ENCODE data around the gene KCNMB2.
"Not testable (repeated sequence)": the region's sequence is repeated elsewhere in the genome, so short reads cannot be mapped to it uniquely, and the experiment has no call there.

KCNMB2 gene

GRCh38 chr3:178520451-178520850 lies 15.8 kb upstream of the KCNMB2 start:
- no peak for DNase-seq

- DNase-seq: no peak
Observed at GRCh38 chr3:178522200-178523052, 13.8 kb upstream of the KCNMB2 start.

- DNase-seq: peak in 1 of 2 experiments; percentile 20
Observed at GRCh38 chr3:178525251-178525650, 11.0 kb upstream of the KCNMB2 start.

- DNase-seq: no peak
Observed at GRCh38 chr3:178526291-178526690, 9.9 kb upstream of the KCNMB2 start.

GRCh38 chr3:178527981-178528380 lies 8.3 kb upstream of the KCNMB2 start:
- DNase-seq: no peak

GRCh38 chr3:178529606-178530225 lies 6.5 kb upstream of the KCNMB2 start:
- no peak for DNase-seq

GRCh38 chr3:178532476-178532875 lies 3.8 kb upstream of the KCNMB2 start:
- DNase-seq: no peak

GRCh38 chr3:178537122-178537705 lies 978 bp downstream of the KCNMB2 start:
- DNase-seq: no peak

- no peak for DNase-seq
Observed at GRCh38 chr3:178538056-178538455, 1.8 kb downstream of the KCNMB2 start.

- no peak for DNase-seq
Observed at GRCh38 chr3:178540184-178540583, 3.9 kb downstream of the KCNMB2 start.

GRCh38 chr3:178545337-178545736 lies 9.1 kb downstream of the KCNMB2 start:
- DNase-seq: no peak

GRCh38 chr3:178546079-178546478 lies 9.8 kb downstream of the KCNMB2 start:
- DNase-seq: no peak

- DNase-seq: not testable (repeated sequence)
Observed at GRCh38 chr3:178549426-178549825, 13.2 kb downstream of the KCNMB2 start.

GRCh38 chr3:178551916-178552321 lies 15.7 kb downstream of the KCNMB2 start:
- DNase-seq: no peak

- peak in 1 of 2 experiments; percentile 45 for DNase-seq
Observed at GRCh38 chr3:178558637-178559036, 22.4 kb downstream of the KCNMB2 start.

- DNase-seq: peak in 1 of 2 experiments; percentile 23
Observed at GRCh38 chr3:178560759-178561158, 24.5 kb downstream of the KCNMB2 start.

GRCh38 chr3:178561239-178561638 lies 25.0 kb downstream of the KCNMB2 start:
- DNase-seq: no peak

GRCh38 chr3:178562143-178562946 lies 26.1 kb downstream of the KCNMB2 start:
- no peak for DNase-seq

GRCh38 chr3:178562947-178563232 lies 26.7 kb downstream of the KCNMB2 start:
- no peak for DNase-seq

GRCh38 chr3:178567611-178568010 lies 31.4 kb downstream of the KCNMB2 start:
- no peak for DNase-seq

GRCh38 chr3:178568155-178568731 lies 32.0 kb downstream of the KCNMB2 start:
- no peak for DNase-seq

GRCh38 chr3:178568911-178569310 lies 32.7 kb downstream of the KCNMB2 start:
- no peak for DNase-seq

GRCh38 chr3:178569826-178570225 lies 33.6 kb downstream of the KCNMB2 start:
- peak; percentile 18 to 31 for DNase-seq

Measured in NCI-H446 (cell line).